ENCODE data around the gene AARS2. TPM values are rescaled to one million over a fixed set of nuclear protein-coding genes. Genes with fewer than 3 reads are reported as not detected.

Gene AARS2
- total RNA-seq, 2 donors from 2014 or later, result 6.5 to 7.4 TPM

DNA sequence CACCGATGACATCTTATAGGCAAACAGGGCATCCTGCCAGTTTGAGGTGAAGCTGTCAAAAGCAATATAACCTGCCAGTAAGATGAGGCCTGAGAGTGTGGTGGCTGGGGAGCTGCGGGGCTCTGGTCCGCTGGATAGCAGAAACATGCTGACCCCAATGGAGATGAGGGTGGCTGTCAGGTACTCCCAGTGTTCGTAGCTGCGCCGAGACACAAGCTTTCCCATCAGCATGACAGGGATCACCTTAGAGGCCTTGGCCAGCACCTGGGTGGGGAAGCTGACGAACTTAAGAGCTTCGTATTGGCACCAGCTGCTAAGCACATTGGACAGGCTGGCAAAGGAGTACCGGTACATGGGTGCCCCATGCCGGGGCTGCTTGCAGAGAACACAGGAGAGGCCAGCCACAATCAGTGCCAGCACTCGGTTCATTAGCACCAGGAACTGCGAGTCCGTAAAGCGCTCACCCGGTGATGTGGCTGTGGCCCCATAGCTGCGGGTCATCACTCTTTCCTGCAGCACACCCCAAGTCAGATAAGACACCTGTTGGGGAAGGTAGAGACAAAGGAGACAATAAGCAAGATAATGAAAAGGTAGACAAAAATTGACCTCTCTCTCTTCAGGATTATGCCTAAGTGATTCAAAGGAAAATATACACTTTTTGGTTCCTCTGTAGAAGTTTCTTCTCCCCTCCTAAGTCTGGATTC lies 57.9 kb downstream of the AARS2 start:
- peaks cover 0 to 29% of the 10 kb centered on the region in 2 donors for H3K4me1 ChIP-seq

DNA sequence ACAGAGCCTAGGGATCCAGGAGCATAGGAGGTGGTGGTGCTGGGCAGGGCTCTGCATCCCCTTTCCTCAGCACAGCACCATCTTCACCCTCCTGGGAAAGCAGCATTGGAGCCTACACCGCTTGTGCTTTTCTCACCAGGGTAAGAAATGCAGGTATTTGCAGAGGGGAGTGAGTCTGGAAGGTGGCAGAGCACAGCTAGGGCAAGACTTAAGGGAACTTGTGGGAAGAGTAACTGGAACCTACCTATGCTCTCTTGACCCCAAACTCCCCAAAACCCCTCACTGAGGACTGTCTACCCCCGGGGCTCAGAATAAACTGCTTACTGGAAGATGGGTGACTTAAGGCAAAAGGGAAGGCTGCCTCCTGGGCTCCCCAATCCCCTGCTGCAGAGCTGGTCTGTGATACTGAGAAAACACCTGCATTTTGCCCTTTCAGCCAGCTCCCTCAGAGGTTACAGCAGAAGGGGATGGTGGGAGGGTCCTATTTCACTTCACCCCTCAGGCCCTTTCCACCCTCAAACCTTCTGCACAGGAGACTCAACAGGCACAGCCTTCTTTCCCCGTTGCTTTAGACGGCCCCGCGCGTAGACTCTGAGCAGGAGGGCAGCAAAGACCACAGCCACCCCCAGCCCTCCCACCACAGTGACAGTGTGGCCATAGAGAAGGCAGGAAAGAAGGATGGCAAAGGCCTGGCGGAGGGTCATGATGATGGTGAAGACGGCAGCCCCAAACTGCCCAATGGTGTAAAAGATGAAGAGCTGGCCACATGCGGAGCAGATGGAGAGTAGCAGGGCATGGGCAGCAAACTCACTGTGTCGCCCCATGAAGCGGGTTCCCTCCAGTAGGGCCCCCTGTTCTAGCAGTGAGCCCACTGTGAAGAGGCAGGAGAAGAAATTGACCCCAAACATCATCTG lies 58.7 kb downstream of the AARS2 start:
- no peaks in the 10 kb centered on the region for H3K27me3 ChIP-seq
- no peak overlapping the region for H3K4me3 ChIP-seq
- no peak for DNase-seq (ENCODE audit: low spot score)
- H3K27ac ChIP-seq, result no peak overlapping the region
- H3K36me3 ChIP-seq, result peaks cover 61% of the 10 kb centered on the region
- peaks cover 0 to 35% of the 10 kb centered on the region in 2 donors for H3K4me1 ChIP-seq
- TF ChIP-seq, protein P1, sequence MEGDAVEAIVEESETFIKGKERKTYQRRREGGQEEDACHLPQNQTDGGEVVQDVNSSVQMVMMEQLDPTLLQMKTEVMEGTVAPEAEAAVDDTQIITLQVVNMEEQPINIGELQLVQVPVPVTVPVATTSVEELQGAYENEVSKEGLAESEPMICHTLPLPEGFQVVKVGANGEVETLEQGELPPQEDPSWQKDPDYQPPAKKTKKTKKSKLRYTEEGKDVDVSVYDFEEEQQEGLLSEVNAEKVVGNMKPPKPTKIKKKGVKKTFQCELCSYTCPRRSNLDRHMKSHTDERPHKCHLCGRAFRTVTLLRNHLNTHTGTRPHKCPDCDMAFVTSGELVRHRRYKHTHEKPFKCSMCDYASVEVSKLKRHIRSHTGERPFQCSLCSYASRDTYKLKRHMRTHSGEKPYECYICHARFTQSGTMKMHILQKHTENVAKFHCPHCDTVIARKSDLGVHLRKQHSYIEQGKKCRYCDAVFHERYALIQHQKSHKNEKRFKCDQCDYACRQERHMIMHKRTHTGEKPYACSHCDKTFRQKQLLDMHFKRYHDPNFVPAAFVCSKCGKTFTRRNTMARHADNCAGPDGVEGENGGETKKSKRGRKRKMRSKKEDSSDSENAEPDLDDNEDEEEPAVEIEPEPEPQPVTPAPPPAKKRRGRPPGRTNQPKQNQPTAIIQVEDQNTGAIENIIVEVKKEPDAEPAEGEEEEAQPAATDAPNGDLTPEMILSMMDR (IDR thresholded peaks at IDR 0.05), result no peak
- no peaks in the 10 kb centered on the region for H3K9me3 ChIP-seq

More for the DNA sequence above, 57.9 kb downstream of the AARS2 start:
- Histone ChIP-seq H3K36me3 (peaks cover 52% of the 10 kb centered on the region), H3K27ac (no peak overlapping the region), H3K27me3 (no peaks in the 10 kb centered on the region), H3K4me3 (no peak overlapping the region), H3K9me3 (no peaks in the 10 kb centered on the region)
- TF ChIP-seq, protein P1 (IDR thresholded peaks at IDR 0.05), result no peak
- no peak for DNase-seq (ENCODE audit: low spot score)

DNA sequence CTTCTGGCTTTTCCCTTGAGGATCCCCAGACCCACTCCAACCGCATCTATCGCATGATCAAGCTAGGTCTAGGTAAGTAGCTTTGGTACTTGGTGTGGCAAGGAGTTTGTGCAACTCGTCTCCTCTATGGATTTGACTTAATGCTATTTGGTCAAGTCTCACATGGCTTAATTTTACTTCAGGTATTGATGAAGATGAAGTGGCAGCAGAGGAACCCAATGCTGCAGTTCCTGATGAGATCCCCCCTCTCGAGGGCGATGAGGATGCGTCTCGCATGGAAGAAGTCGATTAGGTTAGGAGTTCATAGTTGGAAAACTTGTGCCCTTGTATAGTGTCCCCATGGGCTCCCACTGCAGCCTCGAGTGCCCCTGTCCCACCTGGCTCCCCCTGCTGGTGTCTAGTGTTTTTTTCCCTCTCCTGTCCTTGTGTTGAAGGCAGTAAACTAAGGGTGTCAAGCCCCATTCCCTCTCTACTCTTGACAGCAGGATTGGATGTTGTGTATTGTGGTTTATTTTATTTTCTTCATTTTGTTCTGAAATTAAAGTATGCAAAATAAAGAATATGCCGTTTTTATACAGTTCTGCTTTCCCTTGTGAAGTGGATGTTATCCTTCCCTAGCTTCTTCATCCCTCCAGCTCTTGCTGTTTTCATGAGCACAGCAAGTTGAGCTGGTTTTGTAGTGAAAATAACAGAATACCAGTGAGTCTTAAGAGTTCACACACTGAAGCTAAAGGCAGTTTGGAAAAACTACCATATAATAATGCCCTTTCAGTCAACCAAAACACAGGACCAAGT lies 59.6 kb downstream of the AARS2 start:
- DNase-seq (ENCODE audit: low spot score), result no peak
- Histone ChIP-seq H3K4me3 (no peak overlapping the region), H3K4me1 (peaks cover 0 to 44% of the 10 kb centered on the region in 2 donors), H3K9me3 (no peaks in the 10 kb centered on the region), H3K27ac (no peak overlapping the region), H3K36me3 (peaks cover 70% of the 10 kb centered on the region), H3K27me3 (no peaks in the 10 kb centered on the region)
- TF ChIP-seq, protein P1 (IDR thresholded peaks at IDR 0.05), result peak in 1 of 2 donors; percentile 43

DNA sequence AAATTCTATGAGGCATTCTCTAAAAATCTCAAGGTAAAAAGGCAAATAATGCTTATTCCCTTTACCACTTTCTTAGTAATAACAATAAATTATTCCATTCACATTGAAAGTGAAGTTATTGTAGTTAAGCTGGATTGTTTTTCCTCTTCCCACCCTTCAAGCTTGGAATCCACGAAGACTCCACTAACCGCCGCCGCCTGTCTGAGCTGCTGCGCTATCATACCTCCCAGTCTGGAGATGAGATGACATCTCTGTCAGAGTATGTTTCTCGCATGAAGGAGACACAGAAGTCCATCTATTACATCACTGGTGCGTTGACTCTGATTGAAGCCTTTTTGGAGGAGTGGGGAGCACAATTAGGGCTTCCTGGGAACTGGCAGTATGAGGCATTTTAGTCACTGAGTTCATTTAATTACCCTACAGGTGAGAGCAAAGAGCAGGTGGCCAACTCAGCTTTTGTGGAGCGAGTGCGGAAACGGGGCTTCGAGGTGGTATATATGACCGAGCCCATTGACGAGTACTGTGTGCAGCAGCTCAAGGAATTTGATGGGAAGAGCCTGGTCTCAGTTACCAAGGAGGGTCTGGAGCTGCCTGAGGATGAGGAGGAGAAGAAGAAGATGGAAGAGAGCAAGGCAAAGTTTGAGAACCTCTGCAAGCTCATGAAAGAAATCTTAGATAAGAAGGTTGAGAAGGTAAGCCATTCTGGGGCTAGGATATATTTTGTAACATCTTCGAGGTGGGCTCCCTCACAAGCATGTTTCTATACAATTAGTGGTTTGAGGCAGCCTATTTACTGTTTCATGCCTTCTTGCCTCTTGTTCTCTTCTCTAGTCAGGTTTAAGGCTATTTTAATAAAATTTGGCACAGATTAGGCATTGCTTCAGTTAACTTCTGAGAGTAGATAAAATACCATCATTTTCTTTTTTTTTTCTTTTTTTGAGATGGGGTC lies 61.3 kb downstream of the AARS2 start:
- H3K27me3 ChIP-seq, result no peaks in the 10 kb centered on the region
- H3K27ac ChIP-seq, result no peak overlapping the region
- DNase-seq (ENCODE audit: low spot score), result no peak
- H3K9me3 ChIP-seq, result no peaks in the 10 kb centered on the region
- H3K36me3 ChIP-seq, result peaks cover 71% of the 10 kb centered on the region
- H3K4me3 ChIP-seq, result no peak overlapping the region
- TF ChIP-seq, protein P1 (IDR thresholded peaks at IDR 0.05), result no peak
- H3K4me1 ChIP-seq, result peaks cover 0 to 43% of the 10 kb centered on the region in 2 donors

DNA sequence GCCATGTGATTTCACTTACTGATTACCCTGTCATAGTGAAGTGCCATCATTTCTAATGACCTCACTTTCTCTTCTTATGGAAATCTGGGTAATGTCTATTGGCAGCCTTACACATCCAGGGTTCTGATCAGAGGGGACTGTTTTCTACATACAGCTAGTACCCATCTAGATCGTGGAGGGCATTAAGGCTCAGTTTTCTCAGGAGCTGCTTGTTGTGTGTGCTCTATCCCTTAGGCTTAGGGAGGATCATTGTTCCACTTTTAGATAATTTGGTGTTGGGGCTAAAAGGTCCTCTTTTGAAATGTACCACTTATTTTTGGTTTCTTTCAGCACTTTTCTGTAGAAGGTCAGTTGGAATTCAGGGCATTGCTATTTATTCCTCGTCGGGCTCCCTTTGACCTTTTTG lies 62.4 kb downstream of the AARS2 start:
- H3K9me3 ChIP-seq, result no peaks in the 10 kb centered on the region
- H3K4me3 ChIP-seq, result no peak overlapping the region
- no peaks in the 10 kb centered on the region for H3K27me3 ChIP-seq
- TF ChIP-seq, protein P1 (IDR thresholded peaks at IDR 0.05), result no peak
- DNase-seq (ENCODE audit: low spot score), result no peak
- peaks cover 0 to 36% of the 10 kb centered on the region in 2 donors for H3K4me1 ChIP-seq
- no peak overlapping the region for H3K27ac ChIP-seq
- peaks cover 71% of the 10 kb centered on the region for H3K36me3 ChIP-seq

All from right atrium auricular region (tissue), 2 donors.